Fibroblast of lung (primary cell): Measurements from ENCODE around the gene C11orf97.

ENCODE experiments used
- CTCF ChIP-seq, 2 donors: IDR thresholded peaks in 1 of 2; conservative IDR thresholded peaks in 1 of 2; 1 replicate in 1 of 2; 2 replicates in 1 of 2; pipeline ENCODE4 v1.5.1; 2011 to 2012; ENCODE audit warnings: low read length in 2 of 2, control low read depth in 1 of 2, inconsistent platforms in 1 of 2, low read depth in 1 of 2, mild to moderate bottlenecking in 1 of 2
- EZH2 ChIP-seq: IDR thresholded peaks from 2 replicates; pipeline ENCODE4 v1.5.1; 2012; ENCODE audit warnings: low read length, control low read depth, mild to moderate bottlenecking; ENCODE audit errors: missing control alignments

- TF ChIP-seq CTCF (conservative IDR thresholded peaks at IDR 0.05 in 1 of 2, IDR thresholded peaks at IDR 0.05 in 1 of 2; ENCODE audit: low read depth in 1 of 2, low read length in 2 of 2) (no peak), EZH2 (no peak)
These were observed 27.2 kb downstream of the C11orf97 start for GRCh38 chr11:94539420-94539819.
